HepG2 (cell line): ENCODE measurements around the gene PLPP3. TPM values are rescaled to one million over a fixed set of nuclear protein-coding genes. Genes with fewer than 3 reads are reported as not detected.

Experiments used
- AHR ChIP-seq: IDR thresholded peaks from 2 replicates; pipeline ENCODE4 v1.6.1; 2018; ENCODE audit warnings: missing genetic modification reagents, missing compliant biosample characterization
- BCL6 ChIP-seq: IDR thresholded peaks from 2 replicates; pipeline ENCODE4 v1.6.1; 2016; ENCODE audit warnings: missing genetic modification reagents, missing compliant biosample characterization
- EED ChIP-seq: sonication (generic); formaldehyde crosslinking; IDR thresholded peaks from 2 replicates; pipeline ENCODE4 v1.5.0; 2020; ENCODE audit warnings: mild to moderate bottlenecking, missing genetic modification reagents
- FOXJ3 ChIP-seq: sonication (generic); formaldehyde crosslinking; IDR thresholded peaks from 2 replicates; pipeline ENCODE4 v1.4.0; 2020; ENCODE audit warnings: missing genetic modification reagents, mild to moderate bottlenecking, borderline replicate concordance
- FOXK1 ChIP-seq: sonication (generic); formaldehyde crosslinking; IDR thresholded peaks from 2 replicates; pipeline ENCODE4 v1.4.0; 2020; ENCODE audit warnings: low read depth, missing genetic modification reagents, borderline replicate concordance
- KDM5A ChIP-seq: fragments of 200-600 bp; sonication (generic); IDR thresholded peaks from 2 replicates; pipeline ENCODE4 v1.7.0; 2018; ENCODE audit warnings: antibody characterized with exemption, mild to moderate bottlenecking, low read length, borderline replicate concordance
- MBD4 ChIP-seq: IDR thresholded peaks from 2 replicates; pipeline ENCODE4 v1.6.1; 2012; ENCODE audit warnings: low read length, inconsistent platforms, borderline replicate concordance
- MTERF4 ChIP-seq: sonication (generic); formaldehyde crosslinking; IDR thresholded peaks from 2 replicates; pipeline ENCODE4 v1.8.0; 2023; ENCODE audit warnings: mild to moderate bottlenecking, missing genetic modification reagents
- NFKBIZ ChIP-seq: IDR thresholded peaks from 2 replicates; pipeline ENCODE4 v1.6.1; 2018; ENCODE audit warnings: missing genetic modification reagents, missing compliant biosample characterization
- SAFB2 ChIP-seq: sonication (generic); formaldehyde crosslinking; IDR thresholded peaks from 2 replicates; pipeline ENCODE4 v1.5.1; 2020; ENCODE audit warnings: missing genetic modification reagents, low read depth, mild to moderate bottlenecking, borderline replicate concordance
- THAP8 ChIP-seq: sonication (generic); formaldehyde crosslinking; IDR thresholded peaks from 2 replicates; pipeline ENCODE4 v1.5.1; 2020; ENCODE audit warnings: missing genetic modification reagents, mild to moderate bottlenecking, borderline replicate concordance
- ZBTB14 ChIP-seq: sonication (generic); formaldehyde crosslinking; IDR thresholded peaks from 2 replicates; pipeline ENCODE4 v1.4.0; 2020; ENCODE audit warnings: missing genetic modification reagents
- ZNF766 ChIP-seq: sonication (generic); formaldehyde crosslinking; IDR thresholded peaks from 2 replicates; pipeline ENCODE4 v1.5.0; 2020; ENCODE audit warnings: missing genetic modification reagents, borderline replicate concordance
- ZZZ3 ChIP-seq: sonication (generic); formaldehyde crosslinking; IDR thresholded peaks from 2 replicates; pipeline ENCODE4 v1.4.0; 2020; ENCODE audit warnings: missing genetic modification reagents, mild to moderate bottlenecking, borderline replicate concordance
- polyA plus RNA-seq, 8 experiments: library from polyadenylated mRNA; depleted of rRNA in 3 of 8; stranded (reverse) in 7 of 8; unstranded in 1 of 8; fragments of >200 nt; fragmentation: Illumina TruSeq in 4 of 8; extraction: Trizol in 4 of 8; gene quantifications; 2 replicates each; pipeline versions ENCODE4 v1.2.1 to v1.2.3, GENCODE V29; 2011 to 2016; ENCODE audit warnings: low read depth in 4 of 8, missing spikeins in 1 of 8, mixed read lengths in 1 of 8; ENCODE audit not compliant: insufficient read depth in 1 of 8
- total RNA-seq, 5 experiments: library from RNA; depleted of rRNA; stranded (reverse); fragments of >200 nt; fragmentation: Illumina TruSeq; extraction: Trizol; gene quantifications; 2 replicates each; pipeline ENCODE4 v1.2.3, GENCODE V29; 2016; ENCODE audit warnings: low read depth in 1 of 5
- TF ChIP-seq, protein P1 (sequence below): sonication (generic); formaldehyde crosslinking; IDR thresholded peaks from 2 replicates; pipeline ENCODE4 v1.4.0; 2020; ENCODE audit warnings: missing genetic modification reagents
- TF ChIP-seq, protein P2 (sequence below): sonication (generic); formaldehyde crosslinking; IDR thresholded peaks from 2 replicates; pipeline ENCODE4 v1.5.0; 2020; ENCODE audit warnings: missing genetic modification reagents, mild to moderate bottlenecking, borderline replicate concordance
- TF ChIP-seq, protein P3 (sequence below): sonication (generic); formaldehyde crosslinking; IDR thresholded peaks from 2 replicates; pipeline ENCODE4 v1.4.0; 2020; ENCODE audit warnings: low read depth, mild to moderate bottlenecking, missing genetic modification reagents

PLPP3 gene
- total and polyA plus RNA-seq, 2 of the 13 experiments (the other 11 are each of a cell fraction or from before 2014, with no cell fraction given): 49.7 to 65.8 TPM

DNA sequence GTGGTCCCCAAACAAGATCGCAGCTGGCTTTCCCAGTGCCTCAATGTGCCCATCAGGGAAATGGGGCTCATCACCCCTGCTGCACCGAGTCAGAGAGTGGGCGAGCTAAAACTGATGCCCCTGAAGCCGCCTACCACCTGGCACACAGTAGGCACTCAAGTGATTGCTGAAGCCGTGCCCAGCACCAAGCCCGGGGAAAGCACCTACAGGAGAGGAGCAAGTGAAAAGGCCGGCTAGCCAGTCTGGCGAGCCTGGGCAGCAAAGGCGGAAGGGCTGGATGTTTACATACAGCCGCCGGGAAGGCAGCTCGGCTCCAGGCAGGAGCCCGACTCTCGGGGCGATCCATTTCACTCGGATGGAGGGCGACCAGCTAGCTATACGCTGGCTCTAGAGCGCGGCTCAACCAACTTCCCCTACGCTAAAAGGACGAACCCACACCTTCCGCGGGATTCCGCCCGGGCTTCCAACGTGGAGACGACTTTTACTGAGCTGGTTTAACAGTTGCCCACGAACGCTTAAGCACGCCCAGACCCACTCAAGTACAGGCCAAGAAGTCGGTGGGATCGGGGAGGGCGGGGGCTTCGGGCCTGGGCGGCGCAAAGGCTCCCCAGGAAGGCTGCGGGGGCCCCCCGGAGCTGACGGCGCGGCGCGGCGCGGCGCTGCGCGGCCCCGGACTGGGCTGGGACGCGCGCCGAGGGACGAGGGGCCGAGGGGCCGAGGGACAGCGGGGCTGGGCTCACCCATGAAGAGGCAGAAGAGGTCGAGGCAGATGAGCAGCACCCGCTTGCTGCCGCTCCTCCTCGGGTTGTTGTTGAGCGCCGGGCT is 1.0 kb downstream of the PLPP3 start (continued):
- TF ChIP-seq ZZZ3 (CRISPR knock-in tag): no peak
- TF ChIP-seq, protein P1, sequence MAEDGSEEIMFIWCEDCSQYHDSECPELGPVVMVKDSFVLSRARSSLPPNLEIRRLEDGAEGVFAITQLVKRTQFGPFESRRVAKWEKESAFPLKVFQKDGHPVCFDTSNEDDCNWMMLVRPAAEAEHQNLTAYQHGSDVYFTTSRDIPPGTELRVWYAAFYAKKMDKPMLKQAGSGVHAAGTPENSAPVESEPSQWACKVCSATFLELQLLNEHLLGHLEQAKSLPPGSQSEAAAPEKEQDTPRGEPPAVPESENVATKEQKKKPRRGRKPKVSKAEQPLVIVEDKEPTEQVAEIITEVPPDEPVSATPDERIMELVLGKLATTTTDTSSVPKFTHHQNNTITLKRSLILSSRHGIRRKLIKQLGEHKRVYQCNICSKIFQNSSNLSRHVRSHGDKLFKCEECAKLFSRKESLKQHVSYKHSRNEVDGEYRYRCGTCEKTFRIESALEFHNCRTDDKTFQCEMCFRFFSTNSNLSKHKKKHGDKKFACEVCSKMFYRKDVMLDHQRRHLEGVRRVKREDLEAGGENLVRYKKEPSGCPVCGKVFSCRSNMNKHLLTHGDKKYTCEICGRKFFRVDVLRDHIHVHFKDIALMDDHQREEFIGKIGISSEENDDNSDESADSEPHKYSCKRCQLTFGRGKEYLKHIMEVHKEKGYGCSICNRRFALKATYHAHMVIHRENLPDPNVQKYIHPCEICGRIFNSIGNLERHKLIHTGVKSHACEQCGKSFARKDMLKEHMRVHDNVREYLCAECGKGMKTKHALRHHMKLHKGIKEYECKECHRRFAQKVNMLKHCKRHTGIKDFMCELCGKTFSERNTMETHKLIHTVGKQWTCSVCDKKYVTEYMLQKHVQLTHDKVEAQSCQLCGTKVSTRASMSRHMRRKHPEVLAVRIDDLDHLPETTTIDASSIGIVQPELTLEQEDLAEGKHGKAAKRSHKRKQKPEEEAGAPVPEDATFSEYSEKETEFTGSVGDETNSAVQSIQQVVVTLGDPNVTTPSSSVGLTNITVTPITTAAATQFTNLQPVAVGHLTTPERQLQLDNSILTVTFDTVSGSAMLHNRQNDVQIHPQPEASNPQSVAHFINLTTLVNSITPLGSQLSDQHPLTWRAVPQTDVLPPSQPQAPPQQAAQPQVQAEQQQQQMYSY (CRISPR knock-in tag): no peak
- TF ChIP-seq BCL6 (CRISPR knock-in tag): no peak
- TF ChIP-seq ZNF766 (CRISPR knock-in tag): no peak
- no peak for TF ChIP-seq SAFB2
- TF ChIP-seq THAP8 (CRISPR knock-in tag): 0 out of 2 replicates have a peak, but pooled peaks have one; percentile 5
- TF ChIP-seq NFKBIZ (CRISPR knock-in tag): no peak
- TF ChIP-seq MBD4: no peak
- TF ChIP-seq, protein P2, sequence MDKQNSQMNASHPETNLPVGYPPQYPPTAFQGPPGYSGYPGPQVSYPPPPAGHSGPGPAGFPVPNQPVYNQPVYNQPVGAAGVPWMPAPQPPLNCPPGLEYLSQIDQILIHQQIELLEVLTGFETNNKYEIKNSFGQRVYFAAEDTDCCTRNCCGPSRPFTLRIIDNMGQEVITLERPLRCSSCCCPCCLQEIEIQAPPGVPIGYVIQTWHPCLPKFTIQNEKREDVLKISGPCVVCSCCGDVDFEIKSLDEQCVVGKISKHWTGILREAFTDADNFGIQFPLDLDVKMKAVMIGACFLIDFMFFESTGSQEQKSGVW (CRISPR knock-in tag): no peak
- no peak; the same call in 1 of the 2 replicates for TF ChIP-seq KDM5A
- TF ChIP-seq AHR (CRISPR knock-in tag): no peak
- TF ChIP-seq FOXK1 (CRISPR knock-in tag): 0 out of 2 replicates have a peak, but pooled peaks have one; percentile 35
- no peak; the same call in 1 of the 2 replicates for TF ChIP-seq ZBTB14 (CRISPR knock-in tag)
- no peak for TF ChIP-seq FOXJ3 (CRISPR knock-in tag)
- TF ChIP-seq, protein P3, sequence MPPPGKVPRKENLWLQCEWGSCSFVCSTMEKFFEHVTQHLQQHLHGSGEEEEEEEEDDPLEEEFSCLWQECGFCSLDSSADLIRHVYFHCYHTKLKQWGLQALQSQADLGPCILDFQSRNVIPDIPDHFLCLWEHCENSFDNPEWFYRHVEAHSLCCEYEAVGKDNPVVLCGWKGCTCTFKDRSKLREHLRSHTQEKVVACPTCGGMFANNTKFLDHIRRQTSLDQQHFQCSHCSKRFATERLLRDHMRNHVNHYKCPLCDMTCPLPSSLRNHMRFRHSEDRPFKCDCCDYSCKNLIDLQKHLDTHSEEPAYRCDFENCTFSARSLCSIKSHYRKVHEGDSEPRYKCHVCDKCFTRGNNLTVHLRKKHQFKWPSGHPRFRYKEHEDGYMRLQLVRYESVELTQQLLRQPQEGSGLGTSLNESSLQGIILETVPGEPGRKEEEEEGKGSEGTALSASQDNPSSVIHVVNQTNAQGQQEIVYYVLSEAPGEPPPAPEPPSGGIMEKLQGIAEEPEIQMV: no peak
- no peak for TF ChIP-seq MTERF4 (CRISPR knock-in tag)
- no peak for TF ChIP-seq EED (CRISPR knock-in tag)
